Left lung (tissue), 10 donors: ENCODE results near the gene SPSB3. TPM values are rescaled to one million over a fixed set of nuclear protein-coding genes. Genes with fewer than 3 reads are reported as not detected.
A peak's percentile ranks its signal among the peaks of the same experiment; 100 is the strongest.

Experiments used
- ATAC-seq: fragments of 200-7000 bp; cut with Tn5 transposase; one replicate; pipeline ENCODE4 v1.9.1; 2020; ENCODE audit warnings: moderate library complexity
- DNase-seq, 4 donors: peaks; one replicate each; pipeline ENCODE4 v3.0.0-alpha.2; 2013 to 2020
- H3K27ac ChIP-seq, 2 donors: fragments of 200-600 bp; sonication (generic) in 1 of 2; one replicate each; pipeline versions ENCODE4 v1.5.0 to v1.8.0; 2020 to 2021
- H3K27me3 ChIP-seq, 2 donors: fragments of 200-600 bp; sonication (generic) in 1 of 2; one replicate each; pipeline versions ENCODE4 v1.5.0 to v1.8.0; 2020 to 2021
- H3K36me3 ChIP-seq, 2 donors: fragments of 200-600 bp; sonication (generic) in 1 of 2; one replicate each; pipeline versions ENCODE4 v1.5.0 to v1.8.0; 2020 to 2021
- H3K4me1 ChIP-seq, 2 donors: fragments of 200-600 bp; one replicate each; pipeline ENCODE4 v1.8.0; 2021
- H3K4me3 ChIP-seq, 2 donors: fragments of 200-600 bp; sonication (generic) in 1 of 2; one replicate each; pipeline versions ENCODE4 v1.5.0 to v1.8.0; 2020 to 2021; ENCODE audit warnings: mild to moderate bottlenecking in 1 of 2
- H3K9me3 ChIP-seq, 2 donors: fragments of 200-600 bp; sonication (generic) in 1 of 2; one replicate each; pipeline versions ENCODE4 v1.5.0 to v1.8.0; 2020 to 2021
- CTCF ChIP-seq, 2 donors: fragments of 200-600 bp; sonication (generic) in 1 of 2; IDR thresholded peaks; one replicate each; pipeline versions ENCODE4 v1.5.0 to v1.8.0; 2021; ENCODE audit warnings: antibody characterized with exemption in 2 of 2
- intact Hi-C, 2 donors: fragments of 100-400 bp; cut with DNase I; formaldehyde crosslinking; loops; one replicate each; pipeline versions ENCODE4 v1.11.2 to v1.14.2; 2022
- polyA plus RNA-seq, 6 donors: library from polyadenylated mRNA; unstranded; fragments of 120-200 nt; gene quantifications; one replicate each; pipeline ENCODE4 v1.2.1, GENCODE V29; 2013; ENCODE audit not compliant: insufficient read length in 6 of 6
- total RNA-seq, 2 donors: library from RNA; stranded (reverse); fragmentation: NEBNext Ultra II Directional; extraction: Animal tissue kit (Norgen Biotek cat#: 25700); gene quantifications; one replicate each; pipeline ENCODE4 v1.2.1, GENCODE V29; 2021
- donor health status: DM: no; HTN: yes; CAD: no.
- donor health status: DM: no; HTN: no; CAD: no.

SPSB3 gene
- total and polyA plus RNA-seq, 8 donors, result 23.6 to 40.0 (median 33.0) TPM

GRCh38 chr16:1785846-1786170, 3.4 kb upstream of the SPSB3 start:
- intact Hi-C loops, result no loop called here
- H3K4me1 ChIP-seq, result peaks cover 8 to 39% of the 10 kb centered on the region in 2 donors
- ATAC-seq (no peak), DNase-seq (peak in 1 of 4 donors; percentile 67)
- no peak for TF ChIP-seq CTCF (IDR thresholded peaks at IDR 0.05)
- no peak overlapping the region for H3K4me3 ChIP-seq
- H3K9me3 ChIP-seq, result no peaks in the 10 kb centered on the region
- H3K27me3 ChIP-seq, result no peaks in the 10 kb centered on the region
- no peak overlapping the region for H3K27ac ChIP-seq
- peaks cover 0 to 53% of the 10 kb centered on the region in 2 donors for H3K36me3 ChIP-seq

GRCh38 chr16:1784977-1785845, 2.8 kb upstream of the SPSB3 start:
- H3K4me1 ChIP-seq, result peaks cover 8 to 39% of the 10 kb centered on the region in 2 donors
- H3K36me3 ChIP-seq, result peaks cover 0 to 50% of the 10 kb centered on the region in 2 donors
- ATAC-seq, result no peak
- H3K4me3 ChIP-seq, result no peak overlapping the region
- H3K27ac ChIP-seq, result no peak overlapping the region
- peak in 1 of 4 donors; percentile 28 for DNase-seq
- intact Hi-C loops, result no loop called here
- no peaks in the 10 kb centered on the region for H3K9me3 ChIP-seq
- H3K27me3 ChIP-seq, result no peaks in the 10 kb centered on the region
- no peak for TF ChIP-seq CTCF (IDR thresholded peaks at IDR 0.05)

GRCh38 chr16:1781758-1782407, 488 bp downstream of the SPSB3 start:
- Histone ChIP-seq H3K9me3 (no peaks in the 10 kb centered on the region), H3K4me3 (peak overlapping the region; percentile 81 to 87), H3K27me3 (no peaks in the 10 kb centered on the region), H3K27ac (peak overlapping the region; percentile 66 to 88), H3K4me1 (peaks cover 8 to 39% of the 10 kb centered on the region in 2 donors), H3K36me3 (peaks cover 0 to 41% of the 10 kb centered on the region in 2 donors)
- ATAC-seq (peak; percentile 4), DNase-seq (peak in 2 of 4 donors; percentile 35 to 85)
- intact Hi-C loops, result no loop called here
- no peak for TF ChIP-seq CTCF (IDR thresholded peaks at IDR 0.05)

GRCh38 chr16:1781254-1781653, 1.1 kb downstream of the SPSB3 start:
- intact Hi-C loops, result no loop called here
- H3K4me3 ChIP-seq, result peak overlapping the region; percentile 81 to 87

More at GRCh38 chr16:1781254-1781653, 1.1 kb downstream of the SPSB3 start:
- Histone ChIP-seq H3K4me1 (peaks cover 8 to 39% of the 10 kb centered on the region in 2 donors), H3K9me3 (no peaks in the 10 kb centered on the region), H3K27me3 (no peaks in the 10 kb centered on the region), H3K36me3 (peaks cover 0 to 41% of the 10 kb centered on the region in 2 donors), H3K27ac (peak overlapping the region in 1 of 2 donors; percentile 88)
- DNase-seq (peak in 1 of 4 donors; percentile 14), ATAC-seq (no peak)
- TF ChIP-seq CTCF (IDR thresholded peaks at IDR 0.05), result no peak
